ENCODE data around the gene AKAP6.

GRCh38 chr14:32559590-32559989 is 230.5 kb downstream of the AKAP6 start:
- TF ChIP-seq CTCF (IDR thresholded peaks at IDR 0.05) (no peak), POLR2A (IDR thresholded peaks at IDR 0.05) (no peak)
